Measurements from ENCODE around the gene GLE1.

The GLE1 gene, protein sequence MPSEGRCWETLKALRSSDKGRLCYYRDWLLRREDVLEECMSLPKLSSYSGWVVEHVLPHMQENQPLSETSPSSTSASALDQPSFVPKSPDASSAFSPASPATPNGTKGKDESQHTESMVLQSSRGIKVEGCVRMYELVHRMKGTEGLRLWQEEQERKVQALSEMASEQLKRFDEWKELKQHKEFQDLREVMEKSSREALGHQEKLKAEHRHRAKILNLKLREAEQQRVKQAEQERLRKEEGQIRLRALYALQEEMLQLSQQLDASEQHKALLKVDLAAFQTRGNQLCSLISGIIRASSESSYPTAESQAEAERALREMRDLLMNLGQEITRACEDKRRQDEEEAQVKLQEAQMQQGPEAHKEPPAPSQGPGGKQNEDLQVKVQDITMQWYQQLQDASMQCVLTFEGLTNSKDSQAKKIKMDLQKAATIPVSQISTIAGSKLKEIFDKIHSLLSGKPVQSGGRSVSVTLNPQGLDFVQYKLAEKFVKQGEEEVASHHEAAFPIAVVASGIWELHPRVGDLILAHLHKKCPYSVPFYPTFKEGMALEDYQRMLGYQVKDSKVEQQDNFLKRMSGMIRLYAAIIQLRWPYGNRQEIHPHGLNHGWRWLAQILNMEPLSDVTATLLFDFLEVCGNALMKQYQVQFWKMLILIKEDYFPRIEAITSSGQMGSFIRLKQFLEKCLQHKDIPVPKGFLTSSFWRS

DNA sequence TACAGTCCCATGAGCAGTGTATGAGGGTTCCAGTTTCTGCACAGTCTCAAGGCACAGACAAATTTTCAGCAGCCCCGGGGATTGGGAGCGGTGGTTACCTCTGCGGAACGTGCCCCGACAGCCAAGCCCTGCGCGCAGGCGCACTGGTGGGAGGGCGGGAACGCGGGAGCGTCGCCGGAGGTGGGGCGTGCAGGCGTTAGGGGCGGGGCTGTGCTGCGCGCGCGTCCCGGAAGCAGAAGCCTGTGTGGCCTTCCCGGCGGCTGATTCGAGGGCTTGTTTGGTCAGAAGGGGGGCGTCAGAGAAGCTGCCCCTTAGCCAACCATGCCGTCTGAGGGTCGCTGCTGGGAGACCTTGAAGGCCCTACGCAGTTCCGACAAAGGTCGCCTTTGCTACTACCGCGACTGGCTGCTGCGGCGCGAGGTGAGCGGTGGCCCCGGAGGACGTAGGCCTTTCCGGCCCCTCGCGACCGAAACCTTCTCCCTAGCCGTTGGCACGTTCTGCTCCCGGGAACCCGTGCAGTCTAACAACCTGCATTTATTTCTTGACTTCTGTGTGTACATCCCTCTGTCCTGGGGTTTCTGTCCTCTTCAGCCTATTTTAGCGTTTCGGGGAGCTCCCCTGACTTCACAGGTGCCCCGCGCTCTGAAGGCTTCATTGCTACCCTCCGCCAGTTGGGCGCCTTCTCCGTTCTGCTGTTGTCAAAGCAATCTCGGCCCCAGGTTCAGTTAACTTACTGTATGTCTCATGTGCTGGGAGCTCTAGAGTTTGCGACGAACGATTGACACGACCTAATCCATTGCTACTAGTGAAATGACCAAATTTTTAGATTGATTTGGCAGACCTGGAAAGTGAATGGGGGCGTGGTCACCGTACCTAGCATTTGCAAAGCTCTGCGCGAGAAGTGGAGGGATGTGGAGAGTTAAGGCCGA, at the start of gene GLE1:
GLE1 (plus strand) TSS at position 235 of the 929 bp plus-strand sequence; CDS start at position 322, 87 bp downstream.
- peak; percentile 80 for DNase-seq

DNA sequence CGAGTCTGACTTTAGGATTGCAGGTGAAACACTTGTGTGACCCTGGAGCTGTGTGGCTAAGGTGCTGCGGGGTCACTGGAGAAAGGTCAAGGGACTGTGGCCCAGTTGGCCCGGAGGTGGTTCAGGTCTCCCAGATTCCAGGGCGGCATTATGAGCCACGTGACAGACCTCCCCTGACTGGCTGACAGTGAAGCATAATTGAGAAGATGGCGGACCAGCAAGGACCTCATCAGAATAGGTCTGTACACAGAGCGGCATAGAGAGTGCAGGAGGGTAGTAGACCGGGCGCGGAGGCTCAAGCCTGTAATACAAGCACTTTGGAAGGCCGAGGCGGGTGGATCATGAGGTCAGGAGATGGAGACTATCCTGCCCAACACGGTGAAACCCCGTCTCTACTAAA, 49.5 kb upstream of the GLE1 start:
- DNase-seq: no peak

DNA sequence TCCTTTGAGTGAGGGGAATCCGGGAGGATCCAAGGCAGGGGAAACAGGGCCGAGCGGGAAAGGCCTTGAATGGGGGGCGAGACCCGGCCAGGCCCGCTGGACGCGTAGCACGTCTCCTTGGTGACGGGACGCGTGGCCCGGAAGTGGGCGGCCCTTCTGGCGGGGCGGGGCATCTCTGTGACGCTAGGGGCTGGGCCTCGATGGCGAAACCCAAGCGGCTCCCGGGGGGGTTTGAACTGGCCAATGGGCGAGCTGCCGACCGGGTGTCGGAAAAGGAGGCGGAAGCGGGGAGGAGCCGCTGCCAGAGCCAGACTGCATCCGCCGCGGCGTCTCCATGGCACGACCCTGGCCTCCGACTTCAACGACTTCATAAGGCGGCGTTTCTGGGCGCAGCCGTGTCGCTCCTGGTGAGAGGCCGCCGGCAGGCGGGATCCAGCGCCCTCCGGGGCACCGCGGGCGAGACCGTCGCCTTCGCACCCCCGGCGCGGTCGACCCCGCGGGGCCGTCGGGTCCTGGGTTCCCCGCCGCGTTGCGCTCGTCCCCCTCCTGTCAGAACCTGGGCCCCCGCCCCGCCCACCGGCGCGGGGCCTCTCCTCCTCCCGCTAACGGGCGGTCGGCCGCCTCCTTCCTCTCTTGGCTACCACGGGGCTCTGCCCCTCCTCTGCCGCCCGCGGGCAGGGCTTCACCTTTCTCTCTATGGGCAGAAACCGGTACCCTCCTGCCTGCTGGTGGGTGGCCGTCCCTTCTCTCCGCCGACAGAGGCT, 48.5 kb upstream of the GLE1 start, which contains the start of gene ODF2:
ODF2 (plus strand) TSS at position 158 of the 764 bp plus-strand sequence; CDS start at position 244, 86 bp downstream.
- DNase-seq: peak; percentile 97

DNA sequence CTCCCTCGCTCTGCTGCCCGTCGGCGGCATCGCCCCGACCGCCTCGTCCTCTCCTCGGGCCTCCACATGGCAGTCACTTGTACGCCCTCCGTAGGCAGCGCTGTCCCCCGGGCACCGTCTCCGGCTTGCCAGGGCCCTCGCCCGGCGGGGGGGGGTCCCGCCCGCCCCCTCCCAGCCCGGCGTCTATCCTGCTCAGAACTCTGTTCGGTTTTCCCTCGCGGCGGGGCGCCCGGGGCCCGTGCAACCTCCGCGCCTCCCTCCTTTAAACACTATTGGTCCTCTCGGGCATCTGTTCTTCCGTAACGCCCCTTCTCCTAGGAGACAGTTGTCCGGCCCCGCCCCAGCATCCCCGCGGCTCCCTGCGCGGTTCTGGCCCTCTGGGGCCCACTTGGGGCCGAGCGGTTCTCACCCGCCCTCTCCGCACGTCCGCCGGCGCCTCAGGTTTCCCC, 47.9 kb upstream of the GLE1 start:
- DNase-seq: peak; percentile 32

DNA sequence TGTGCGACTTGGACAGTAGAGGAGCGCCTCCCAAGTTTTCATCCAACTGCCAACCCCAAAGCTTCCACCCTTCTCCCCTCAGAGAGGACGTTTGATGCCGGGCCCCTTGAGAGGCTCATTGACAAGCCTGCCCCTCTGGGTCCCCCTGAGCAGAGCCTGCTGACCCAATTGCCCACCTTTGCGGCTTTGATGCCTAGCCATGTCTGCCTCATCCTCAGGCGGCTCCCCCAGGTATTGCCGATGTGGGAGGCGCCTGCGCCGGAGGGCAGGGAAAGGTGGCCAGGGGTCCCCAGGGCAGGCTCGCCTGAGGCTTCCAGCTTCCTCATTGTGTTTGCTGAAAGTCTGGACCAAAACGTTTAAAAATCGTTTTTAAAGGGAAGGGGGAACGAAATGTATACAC, 47.3 kb upstream of the GLE1 start:
- DNase-seq: no peak

DNA sequence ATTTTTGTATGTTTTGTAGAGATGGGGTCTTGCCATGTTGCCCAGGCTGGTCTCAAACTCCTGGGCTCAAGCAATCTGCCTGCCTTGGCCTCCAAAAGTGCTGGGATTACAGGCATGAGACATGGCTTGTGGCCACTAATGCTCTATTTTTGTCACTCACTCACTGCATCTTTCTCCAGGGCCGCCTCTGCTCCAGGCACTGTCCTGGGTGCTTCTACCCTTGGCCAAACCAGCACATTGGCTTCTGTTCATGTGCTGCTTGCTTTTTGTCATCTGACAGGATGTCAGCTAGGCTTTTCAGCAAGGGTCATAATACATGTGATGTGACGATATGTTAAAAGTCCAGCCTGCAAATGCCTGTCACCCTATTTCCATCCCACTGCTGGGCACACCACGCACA, 45.5 kb upstream of the GLE1 start:
- DNase-seq: no peak

DNA sequence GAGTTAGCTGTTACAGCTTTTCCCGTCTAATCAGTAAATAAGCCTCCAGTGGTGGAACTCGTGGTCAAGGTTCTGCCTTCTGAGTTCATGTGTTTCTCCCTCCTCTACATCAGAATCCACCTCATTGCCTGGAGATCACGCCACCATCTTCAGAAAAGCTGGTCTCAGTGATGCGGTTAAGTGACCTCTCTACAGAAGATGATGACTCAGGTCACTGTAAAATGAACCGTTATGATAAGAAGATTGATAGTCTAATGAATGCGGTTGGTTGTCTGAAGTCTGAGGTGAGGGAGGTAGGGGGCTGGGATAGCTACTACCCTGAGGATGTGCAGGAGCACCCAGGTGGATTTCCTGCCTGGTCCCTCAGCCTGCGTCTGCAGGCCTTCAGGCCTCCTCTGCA, 35.4 kb upstream of the GLE1 start:
- no peak for DNase-seq

DNA sequence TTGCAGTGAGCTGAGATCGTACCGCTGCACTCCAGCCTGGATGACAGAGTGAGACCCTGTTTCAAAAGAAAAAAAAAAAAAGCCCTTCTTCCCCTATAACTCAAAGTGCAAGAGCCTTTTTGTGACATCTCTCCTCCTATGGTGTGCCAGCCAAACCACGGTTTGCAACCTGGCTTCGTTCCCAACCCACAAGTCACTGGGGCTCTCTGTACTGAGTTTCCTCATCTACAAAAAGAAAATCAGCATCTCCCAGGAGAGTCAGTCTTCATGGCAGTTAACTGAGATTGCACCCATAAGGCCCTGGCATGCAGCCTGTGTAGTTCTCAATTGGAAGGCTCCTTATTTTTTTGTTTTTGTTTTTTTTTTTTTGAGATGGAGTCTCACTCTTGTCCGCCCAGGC, 34.0 kb upstream of the GLE1 start:
- DNase-seq: peak; percentile 24

DNA sequence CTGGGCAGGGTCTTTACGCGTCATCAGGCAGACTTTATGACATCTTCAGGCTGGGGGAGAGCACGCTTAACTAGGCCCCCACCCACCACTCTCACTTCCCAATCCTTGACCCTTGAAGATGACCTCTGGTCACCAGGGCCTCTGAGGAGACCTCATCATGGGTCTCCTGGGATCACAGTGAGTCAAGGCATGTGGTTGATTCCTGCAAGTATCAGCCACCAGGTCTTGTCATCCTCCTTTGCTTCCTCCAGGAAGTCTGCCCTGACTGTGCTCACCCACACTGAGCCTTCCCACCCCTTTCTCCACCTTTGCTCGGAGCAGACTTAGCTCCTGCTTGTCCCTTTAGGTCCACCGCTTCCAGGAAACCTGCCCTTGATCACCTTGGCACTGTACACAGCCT, 31.4 kb upstream of the GLE1 start:
- DNase-seq: no peak

DNA sequence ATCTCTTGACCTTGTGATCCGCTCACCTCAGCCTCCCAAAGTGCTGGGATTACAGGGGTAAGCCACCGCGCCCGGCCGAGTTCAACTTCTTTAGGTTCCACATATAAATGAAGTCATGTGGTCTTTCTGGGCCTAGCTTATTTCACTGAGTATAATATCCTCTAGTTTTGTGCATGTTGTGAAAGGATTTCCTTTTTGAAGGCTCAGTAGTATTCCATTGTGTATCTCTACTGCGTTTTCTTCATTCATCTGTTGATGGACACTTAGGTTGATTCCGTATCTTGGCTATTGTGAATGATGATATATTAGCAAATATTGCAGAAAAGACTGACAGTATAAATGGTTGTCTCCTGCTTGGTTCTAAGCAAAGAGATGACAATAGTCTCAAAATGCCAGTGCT, 28.7 kb upstream of the GLE1 start:
- DNase-seq: no peak

DNA sequence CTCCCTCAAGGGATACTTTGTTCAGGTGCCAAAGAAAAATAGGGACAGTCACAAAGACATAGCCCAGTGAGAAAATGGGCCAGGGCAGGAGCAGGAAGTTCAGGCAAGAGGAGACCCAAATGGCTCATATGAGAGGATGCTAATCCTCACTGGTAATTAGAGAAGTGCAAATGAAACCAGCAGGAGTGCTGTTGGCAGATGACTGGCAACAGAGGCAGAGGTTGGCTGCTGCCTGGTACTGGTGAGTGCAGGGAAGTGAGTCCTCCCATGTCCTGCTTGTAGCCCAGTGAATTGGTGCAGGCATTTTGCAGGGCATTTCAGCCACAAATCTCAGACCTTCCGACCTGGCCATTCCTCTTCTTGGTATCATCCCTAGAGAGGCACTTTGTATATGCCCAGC, 25.3 kb upstream of the GLE1 start:
- DNase-seq: no peak

DNA sequence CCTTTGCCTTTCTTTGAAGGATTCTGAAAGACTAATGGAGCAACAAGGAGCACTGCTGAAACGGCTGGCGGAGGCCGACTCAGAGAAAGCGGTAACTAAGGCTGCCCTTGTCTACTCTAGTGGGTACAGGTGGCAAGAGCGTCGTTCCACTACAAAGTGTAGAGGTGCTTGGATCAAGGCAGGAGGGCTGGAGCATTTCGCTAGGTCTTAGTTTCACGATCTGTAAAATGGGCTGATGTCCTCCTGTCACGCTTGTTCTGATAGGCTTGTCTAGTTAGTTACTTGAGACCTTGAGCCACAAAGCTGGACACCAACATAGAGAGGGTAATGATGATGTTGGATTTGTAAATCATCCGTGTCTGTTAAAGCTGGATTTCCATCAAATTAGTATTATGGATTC, 23.0 kb upstream of the GLE1 start:
- no peak for DNase-seq

DNA sequence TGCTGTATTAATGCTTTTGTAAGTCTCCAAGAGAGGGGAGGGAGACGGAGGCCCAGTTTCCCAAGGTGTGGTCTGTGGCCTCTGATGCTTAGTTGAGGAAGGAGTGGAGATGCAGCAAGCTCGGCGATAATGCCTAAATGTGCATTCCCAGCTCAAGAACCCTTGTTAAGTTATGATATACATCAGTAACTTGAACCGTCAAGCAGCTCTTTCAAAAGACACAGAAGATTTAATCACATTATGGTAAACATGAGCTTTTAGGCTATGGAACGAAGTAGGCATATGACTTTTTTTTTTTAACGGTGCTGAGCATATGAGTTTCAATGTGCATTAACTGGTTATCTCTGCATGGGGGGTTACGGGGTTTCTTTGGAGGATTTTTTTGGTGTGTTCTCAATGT, 22.3 kb upstream of the GLE1 start:
- no peak for DNase-seq

DNA sequence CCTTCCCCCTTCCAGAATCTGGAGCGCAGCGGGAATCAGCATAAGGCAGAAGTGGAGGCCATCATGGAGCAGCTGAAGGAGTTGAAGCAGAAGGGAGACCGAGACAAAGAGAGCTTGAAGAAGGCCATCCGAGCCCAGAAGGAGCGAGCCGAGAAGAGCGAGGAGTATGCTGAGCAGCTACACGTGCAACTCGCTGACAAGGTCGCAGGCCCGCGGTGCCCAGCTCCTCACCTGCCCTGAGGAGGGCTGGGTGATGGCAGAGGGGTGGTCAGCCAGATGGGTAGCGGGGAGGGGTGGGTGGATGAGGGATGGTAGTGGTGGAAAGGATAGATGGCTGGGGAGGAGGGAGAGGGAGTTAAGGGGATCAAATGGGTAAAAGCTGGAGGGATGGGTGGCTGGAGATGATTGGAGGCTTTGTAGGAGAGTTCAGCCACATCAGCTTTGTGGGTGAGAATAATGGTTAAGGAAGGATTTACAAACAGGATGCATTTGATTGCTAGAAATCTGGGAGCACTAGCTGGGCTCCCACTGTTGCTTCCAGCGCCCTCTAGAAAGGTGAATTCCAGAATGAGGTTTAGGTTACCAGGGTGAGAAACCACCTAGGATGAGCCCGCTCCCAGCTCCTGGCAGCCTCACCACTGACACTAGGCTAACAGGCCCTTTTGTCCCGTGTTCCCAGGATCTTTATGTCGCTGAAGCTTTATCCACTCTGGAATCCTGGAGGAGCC, 19.7 kb upstream of the GLE1 start:
- DNase-seq: no peak

DNA sequence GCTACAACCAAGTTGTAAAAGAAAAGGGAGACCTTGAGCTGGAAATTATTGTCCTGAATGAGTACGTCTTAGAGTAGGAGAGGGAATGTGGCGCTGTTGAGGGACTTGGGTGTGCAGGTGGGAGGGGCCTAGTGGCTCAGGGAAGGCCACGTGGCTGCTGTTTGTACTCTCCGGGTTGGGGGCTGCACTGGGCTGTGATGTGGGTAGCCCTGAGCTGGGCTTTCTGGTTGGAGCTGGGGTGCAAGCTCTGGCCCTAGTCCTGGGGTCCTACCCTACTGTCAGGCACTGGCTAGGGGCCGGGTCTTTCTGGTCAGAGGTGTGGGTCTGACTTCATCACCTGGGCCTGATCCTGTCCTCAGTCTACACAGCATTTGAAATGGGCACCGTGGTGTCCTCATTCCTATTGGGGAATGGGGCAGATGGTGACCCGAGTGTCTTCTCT, 19.1 kb upstream of the GLE1 start:
- no peak for DNase-seq

DNA sequence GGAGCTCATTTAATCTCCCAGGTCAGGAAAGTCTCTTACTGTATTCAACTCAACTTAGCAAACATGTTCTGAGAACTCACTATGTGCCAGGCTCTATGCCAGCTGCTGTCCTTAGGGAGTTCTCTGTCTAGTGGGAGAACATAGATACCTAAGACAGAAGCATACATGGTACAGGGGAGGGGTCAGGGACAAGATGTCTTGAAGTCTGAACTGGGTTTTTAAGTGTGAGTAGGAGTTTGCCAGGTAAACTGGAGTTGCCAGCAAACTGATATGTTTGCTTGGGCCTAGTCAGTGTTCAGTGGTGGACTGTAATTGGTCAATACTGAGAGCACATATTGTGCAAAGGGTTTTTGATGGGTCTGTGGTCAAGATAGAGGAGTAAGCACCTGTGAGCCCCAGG, 18.3 kb upstream of the GLE1 start:
- DNase-seq: no peak

DNA sequence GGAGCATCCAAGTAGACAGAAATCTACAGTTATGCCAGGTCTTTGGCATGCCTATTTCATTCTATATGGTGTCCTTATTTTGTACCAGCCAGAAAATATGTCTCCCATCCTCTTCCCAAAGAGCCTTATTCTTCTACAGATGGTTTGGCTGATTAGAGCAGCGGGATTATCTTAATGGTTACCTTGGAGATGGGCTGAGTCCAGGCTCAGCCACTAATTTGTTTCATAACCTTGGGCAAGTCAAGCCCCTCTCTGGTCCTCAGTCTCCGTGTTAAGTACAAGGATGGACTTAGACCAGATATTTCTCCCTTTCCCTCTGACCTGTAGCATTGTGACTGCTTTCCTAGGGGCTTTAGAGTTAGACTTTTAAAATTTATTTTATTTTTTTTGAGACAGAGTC, 11.1 kb upstream of the GLE1 start:
- DNase-seq: no peak

DNA sequence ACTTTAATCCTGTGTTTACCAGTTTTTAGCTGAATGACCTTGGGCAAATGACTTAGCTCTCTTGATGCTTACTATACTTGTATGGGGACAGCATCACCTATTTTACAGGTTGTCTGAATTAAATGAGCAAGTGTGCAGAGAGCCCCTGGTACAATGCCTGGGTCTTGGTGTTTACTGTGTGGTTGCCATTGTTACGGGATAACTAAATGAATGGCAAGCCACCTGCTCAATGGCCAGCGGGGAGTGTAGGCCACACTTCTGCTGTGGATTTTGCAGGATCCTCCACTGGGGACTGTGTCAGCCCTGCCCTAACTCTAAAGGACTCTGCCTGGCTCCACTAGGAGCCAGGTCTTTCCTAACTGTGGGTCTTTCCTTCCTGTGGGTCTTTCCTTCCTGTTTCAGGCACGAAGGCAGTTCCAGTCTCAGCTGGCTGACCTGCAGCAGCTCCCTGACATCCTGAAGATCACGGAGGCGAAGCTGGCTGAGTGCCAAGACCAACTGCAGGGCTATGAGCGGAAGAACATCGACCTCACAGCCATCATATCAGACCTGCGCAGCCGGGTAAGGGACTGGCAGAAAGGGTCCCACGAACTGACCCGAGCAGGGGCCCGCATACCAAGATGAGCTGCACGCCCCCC, 10.3 kb upstream of the GLE1 start:
- DNase-seq: peak; percentile 48

DNA sequence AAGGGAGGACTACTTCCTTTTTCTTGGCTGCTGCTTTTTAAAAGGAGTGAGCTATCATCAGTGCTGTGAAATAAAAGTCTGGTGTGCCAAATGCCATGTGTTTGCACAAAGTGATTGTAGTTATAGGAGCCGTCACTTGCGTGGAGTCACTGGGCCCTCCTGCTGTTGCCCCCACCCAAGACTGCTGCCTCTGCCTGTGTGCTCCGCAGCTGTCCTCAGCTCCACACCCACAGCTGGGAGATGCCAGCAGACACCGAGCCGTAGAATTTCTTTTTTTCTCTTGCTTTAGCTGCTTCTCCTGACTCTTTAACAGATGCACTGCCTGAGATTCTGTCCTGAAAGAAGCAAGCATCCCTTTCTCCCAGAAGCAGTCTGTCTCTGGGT, 9.8 kb upstream of the GLE1 start:
- DNase-seq: no peak

DNA sequence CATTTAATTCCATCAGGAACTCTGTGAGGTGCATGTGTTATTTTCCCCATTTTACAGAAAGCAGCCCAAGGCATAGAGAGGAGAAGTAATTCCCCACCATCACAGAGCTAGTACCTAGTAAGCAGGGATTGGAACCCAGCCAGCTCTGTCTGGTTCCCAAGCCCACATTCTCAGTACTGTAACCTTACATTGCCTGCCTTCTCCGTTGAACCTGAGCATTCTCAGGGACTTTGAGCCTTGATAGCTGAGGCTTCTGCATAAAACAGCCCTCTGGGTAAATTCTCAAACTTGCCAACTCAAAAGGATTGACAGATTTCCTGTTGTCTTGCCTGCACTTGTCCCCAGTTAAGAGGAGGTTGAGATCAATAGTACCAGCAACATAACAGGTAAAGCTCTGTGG, 9.2 kb upstream of the GLE1 start:
- DNase-seq: no peak

DNA sequence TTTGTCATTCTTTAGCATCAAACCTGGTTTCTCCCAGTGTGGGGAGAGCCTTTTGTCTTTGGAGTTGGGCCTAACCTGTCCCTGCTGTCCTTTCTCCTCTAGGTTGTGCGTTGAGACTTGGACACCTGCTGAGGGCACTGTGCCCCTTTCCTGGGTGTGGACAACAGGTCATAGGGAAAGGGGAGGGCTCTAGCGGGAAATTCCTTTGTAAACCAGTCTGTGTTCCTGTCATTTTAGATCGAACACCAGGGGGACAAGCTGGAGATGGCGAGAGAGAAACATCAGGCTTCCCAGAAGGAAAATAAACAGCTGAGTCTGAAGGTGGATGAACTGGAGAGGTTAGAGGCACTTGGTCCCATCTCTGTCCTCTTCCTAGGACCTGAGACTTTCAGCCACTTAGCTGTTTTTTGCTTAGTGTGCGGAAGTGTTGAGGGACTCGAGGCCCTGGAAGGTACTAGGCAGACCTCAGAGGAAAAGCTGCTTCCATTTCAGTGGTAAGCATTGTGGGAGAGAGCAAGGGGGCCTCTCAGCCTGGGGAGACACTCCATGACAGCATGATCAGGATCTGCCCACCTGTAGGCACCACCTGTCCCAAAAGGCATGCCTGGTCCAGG, 8.6 kb upstream of the GLE1 start:
- no peak for DNase-seq
